HL-60 (cell line): Measurements from ENCODE around the gene ADGRL3.
A peak's percentile ranks its signal among the peaks of the same experiment; 100 is the strongest.

Experiments used
- DNase-seq, 2 experiments: peaks; one replicate each; pipeline ENCODE4 v3.0.0-alpha.2; 2010 to 2020; ENCODE audit warnings: low read depth in 1 of 2, low spot score in 1 of 2
- H3K27ac ChIP-seq: fragments of 250-450 bp; sonication (Bioruptor Pico); replicated peaks from 2 replicates; pipeline ENCODE4 v1.5.1; 2020; ENCODE audit warnings: mild to moderate bottlenecking, moderate library complexity
- H3K27me3 ChIP-seq: fragments of 250-450 bp; sonication (Bioruptor Pico); 2 replicates; pipeline ENCODE4 v1.5.1; 2021; ENCODE audit warnings: mild to moderate bottlenecking, moderate library complexity; ENCODE audit not compliant: insufficient read depth, poor library complexity, severe bottlenecking
- H3K4me3 ChIP-seq: replicated peaks from 2 replicates; pipeline ENCODE4 v1.5.1; 2011; ENCODE audit warnings: mild to moderate bottlenecking, control low read depth, low read length; ENCODE audit not compliant: insufficient read depth
- GABPA ChIP-seq: IDR thresholded peaks from 2 replicates; pipeline ENCODE4 v1.6.1; 2012; ENCODE audit warnings: low read depth
- POLR2AphosphoS5 ChIP-seq: IDR thresholded peaks from 2 replicates; pipeline ENCODE4 v1.6.1; 2012; ENCODE audit warnings: low read depth
- SPI1 ChIP-seq: IDR thresholded peaks from 2 replicates; pipeline ENCODE4 v1.6.1; 2012; ENCODE audit warnings: low read depth, mild to moderate bottlenecking, borderline replicate concordance
- TF ChIP-seq, protein P1 (sequence below): IDR thresholded peaks from 2 replicates; pipeline ENCODE4 v1.6.1; 2012; ENCODE audit warnings: low read depth; ENCODE audit not compliant: insufficient replicate concordance
- TF ChIP-seq, protein P2 (sequence below): IDR thresholded peaks from one replicate; pipeline ENCODE4 v1.5.1; 2011; ENCODE audit warnings: low read length, control low read depth, inconsistent platforms; ENCODE audit not compliant: insufficient read depth

The ADGRL3 gene

DNA sequence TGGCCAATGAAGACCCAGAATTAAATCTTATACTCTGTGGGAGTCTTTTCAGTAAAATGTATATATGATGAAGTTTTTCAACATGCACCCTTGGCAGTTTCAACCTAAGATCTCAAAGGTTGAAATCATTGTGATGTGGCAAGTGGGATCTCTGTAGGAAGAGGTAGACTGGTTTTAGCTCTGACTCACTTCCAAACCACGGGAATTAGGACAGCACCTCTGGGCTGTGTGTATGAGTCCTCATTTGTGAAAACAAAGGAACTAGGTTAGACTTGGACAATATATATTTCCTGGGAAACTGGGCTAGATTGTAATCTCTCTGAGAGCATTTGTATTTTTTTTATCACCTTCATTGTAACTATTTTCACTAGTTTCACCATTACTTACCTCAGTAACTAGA lies 333.0 kb downstream of the ADGRL3 start:
- no peak for DNase-seq
- H3K27me3 ChIP-seq = no peaks in the 10 kb centered on the region
- H3K4me3 ChIP-seq = no peak overlapping the region
- no peak overlapping the region for H3K27ac ChIP-seq
- TF ChIP-seq SPI1 = no peak
- TF ChIP-seq POLR2AphosphoS5 = no peak
- TF ChIP-seq, protein P1, sequence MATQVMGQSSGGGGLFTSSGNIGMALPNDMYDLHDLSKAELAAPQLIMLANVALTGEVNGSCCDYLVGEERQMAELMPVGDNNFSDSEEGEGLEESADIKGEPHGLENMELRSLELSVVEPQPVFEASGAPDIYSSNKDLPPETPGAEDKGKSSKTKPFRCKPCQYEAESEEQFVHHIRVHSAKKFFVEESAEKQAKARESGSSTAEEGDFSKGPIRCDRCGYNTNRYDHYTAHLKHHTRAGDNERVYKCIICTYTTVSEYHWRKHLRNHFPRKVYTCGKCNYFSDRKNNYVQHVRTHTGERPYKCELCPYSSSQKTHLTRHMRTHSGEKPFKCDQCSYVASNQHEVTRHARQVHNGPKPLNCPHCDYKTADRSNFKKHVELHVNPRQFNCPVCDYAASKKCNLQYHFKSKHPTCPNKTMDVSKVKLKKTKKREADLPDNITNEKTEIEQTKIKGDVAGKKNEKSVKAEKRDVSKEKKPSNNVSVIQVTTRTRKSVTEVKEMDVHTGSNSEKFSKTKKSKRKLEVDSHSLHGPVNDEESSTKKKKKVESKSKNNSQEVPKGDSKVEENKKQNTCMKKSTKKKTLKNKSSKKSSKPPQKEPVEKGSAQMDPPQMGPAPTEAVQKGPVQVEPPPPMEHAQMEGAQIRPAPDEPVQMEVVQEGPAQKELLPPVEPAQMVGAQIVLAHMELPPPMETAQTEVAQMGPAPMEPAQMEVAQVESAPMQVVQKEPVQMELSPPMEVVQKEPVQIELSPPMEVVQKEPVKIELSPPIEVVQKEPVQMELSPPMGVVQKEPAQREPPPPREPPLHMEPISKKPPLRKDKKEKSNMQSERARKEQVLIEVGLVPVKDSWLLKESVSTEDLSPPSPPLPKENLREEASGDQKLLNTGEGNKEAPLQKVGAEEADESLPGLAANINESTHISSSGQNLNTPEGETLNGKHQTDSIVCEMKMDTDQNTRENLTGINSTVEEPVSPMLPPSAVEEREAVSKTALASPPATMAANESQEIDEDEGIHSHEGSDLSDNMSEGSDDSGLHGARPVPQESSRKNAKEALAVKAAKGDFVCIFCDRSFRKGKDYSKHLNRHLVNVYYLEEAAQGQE = no peak
- TF ChIP-seq, protein P2, sequence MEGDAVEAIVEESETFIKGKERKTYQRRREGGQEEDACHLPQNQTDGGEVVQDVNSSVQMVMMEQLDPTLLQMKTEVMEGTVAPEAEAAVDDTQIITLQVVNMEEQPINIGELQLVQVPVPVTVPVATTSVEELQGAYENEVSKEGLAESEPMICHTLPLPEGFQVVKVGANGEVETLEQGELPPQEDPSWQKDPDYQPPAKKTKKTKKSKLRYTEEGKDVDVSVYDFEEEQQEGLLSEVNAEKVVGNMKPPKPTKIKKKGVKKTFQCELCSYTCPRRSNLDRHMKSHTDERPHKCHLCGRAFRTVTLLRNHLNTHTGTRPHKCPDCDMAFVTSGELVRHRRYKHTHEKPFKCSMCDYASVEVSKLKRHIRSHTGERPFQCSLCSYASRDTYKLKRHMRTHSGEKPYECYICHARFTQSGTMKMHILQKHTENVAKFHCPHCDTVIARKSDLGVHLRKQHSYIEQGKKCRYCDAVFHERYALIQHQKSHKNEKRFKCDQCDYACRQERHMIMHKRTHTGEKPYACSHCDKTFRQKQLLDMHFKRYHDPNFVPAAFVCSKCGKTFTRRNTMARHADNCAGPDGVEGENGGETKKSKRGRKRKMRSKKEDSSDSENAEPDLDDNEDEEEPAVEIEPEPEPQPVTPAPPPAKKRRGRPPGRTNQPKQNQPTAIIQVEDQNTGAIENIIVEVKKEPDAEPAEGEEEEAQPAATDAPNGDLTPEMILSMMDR = no peak
- no peak for TF ChIP-seq GABPA

DNA sequence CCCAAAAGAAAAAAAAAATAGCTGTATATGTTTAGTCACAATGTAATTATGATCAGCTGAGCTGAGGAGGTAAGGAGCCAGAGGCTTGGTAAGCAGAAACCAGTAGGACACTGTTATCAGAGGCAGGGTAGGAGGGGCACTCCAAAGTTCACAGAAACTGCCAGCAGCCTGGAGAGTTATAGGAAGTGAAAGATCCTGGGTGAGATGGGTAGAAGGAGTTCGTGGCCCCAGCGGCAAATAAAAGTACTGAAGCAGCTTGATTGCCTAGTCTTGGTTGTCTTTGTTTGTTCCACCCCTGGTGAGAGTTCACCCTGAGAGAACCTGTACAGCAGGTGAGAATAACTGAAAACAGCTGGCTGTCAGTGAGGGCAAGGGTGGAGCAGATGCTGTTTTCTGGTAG lies 340.8 kb downstream of the ADGRL3 start:
- no peak overlapping the region for H3K27ac ChIP-seq
- H3K4me3 ChIP-seq = no peak overlapping the region
- H3K27me3 ChIP-seq = no peaks in the 10 kb centered on the region
- peak in 1 of 2 experiments; percentile 8 for DNase-seq
- TF ChIP-seq, protein P1 = no peak
- TF ChIP-seq POLR2AphosphoS5 (no peak), GABPA (no peak), SPI1 (no peak)
- TF ChIP-seq, protein P2 = no peak

DNA sequence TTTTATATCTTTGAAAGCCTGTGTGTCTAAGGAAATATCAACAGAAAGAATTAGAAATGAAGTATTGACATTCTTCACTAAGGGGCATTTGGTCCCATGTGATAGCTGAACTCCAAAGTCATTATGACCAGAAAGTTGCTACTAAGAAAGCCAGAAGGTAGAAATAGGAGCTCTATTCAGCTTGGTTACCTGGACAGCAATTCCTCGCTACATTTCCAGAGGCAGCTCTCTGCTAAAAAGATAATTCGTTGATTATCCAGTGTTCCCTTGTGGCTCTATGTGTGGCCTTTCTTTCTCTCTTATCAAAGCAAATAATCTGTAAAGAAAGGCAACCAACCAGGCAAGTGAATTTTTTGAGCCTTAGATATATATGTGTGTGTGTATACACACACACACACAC lies 341.3 kb downstream of the ADGRL3 start:
- no peak for DNase-seq
- Histone ChIP-seq H3K4me3 (no peak overlapping the region), H3K27ac (no peak overlapping the region), H3K27me3 (no peaks in the 10 kb centered on the region)
- TF ChIP-seq, protein P2 = no peak
- TF ChIP-seq SPI1 (no peak), POLR2AphosphoS5 (no peak), GABPA (no peak)
- TF ChIP-seq, protein P1 = no peak
